GM13976 (cell line): ENCODE measurements around the gene B3GNT5.

Experiments
- DNase-seq: peaks from one replicate; pipeline ENCODE4 v3.0.0; 2012; ENCODE audit warnings: low spot score
- CTCF ChIP-seq: IDR thresholded peaks from 2 replicates; pipeline ENCODE4 v1.5.1; 2012; ENCODE audit warnings: borderline replicate concordance, mild to moderate bottlenecking; ENCODE audit not compliant: insufficient read depth; ENCODE audit errors: extremely low read depth, missing control alignments, control extremely low read depth
- in situ Hi-C: fragments of 300-500 bp; cut with MboI; formaldehyde crosslinking; loops from one replicate; pipeline ENCODE4 v1.12.0; 2022; ENCODE audit warnings: low sequenced_read_pairs, mixed read lengths, inconsistent platforms; ENCODE audit not compliant: unreplicated experiment

Gene B3GNT5

GRCh38 chr3:183295211-183295610 is 42.2 kb downstream of the B3GNT5 start:
- no peak for DNase-seq
- in situ Hi-C loops, result no loop called here
- TF ChIP-seq CTCF, result no peak

GRCh38 chr3:183296944-183297343 is 43.9 kb downstream of the B3GNT5 start:
- no peak for TF ChIP-seq CTCF
- in situ Hi-C loops, result no loop called here
- no peak for DNase-seq

- DNase-seq, result no peak
Observed at GRCh38 chr3:183298701-183299153, 45.7 kb downstream of the B3GNT5 start.

GRCh38 chr3:183299976-183300375 is 46.9 kb downstream of the B3GNT5 start:
- no peak for DNase-seq
- in situ Hi-C loops, result no loop called here
- no peak for TF ChIP-seq CTCF

More at GRCh38 chr3:183298701-183299153, 45.7 kb downstream of the B3GNT5 start:
- in situ Hi-C loops, result no loop called here
- TF ChIP-seq CTCF, result no peak

GRCh38 chr3:183300996-183301562 is 48.0 kb downstream of the B3GNT5 start:
- in situ Hi-C loops, result no loop called here
- no peak for DNase-seq
- TF ChIP-seq CTCF, result no peak

- DNase-seq, result no peak
- TF ChIP-seq CTCF, result no peak
- in situ Hi-C loops, result no loop called here
Observed at GRCh38 chr3:183301937-183302580, 49.0 kb downstream of the B3GNT5 start.
